ENCODE results near the gene AVP. TPM values are rescaled to one million over a fixed set of nuclear protein-coding genes. Genes with fewer than 3 reads are reported as not detected.

Gene AVP
- total and polyA plus RNA-seq, 2 of the 13 experiments (the other 11 are each of a cell fraction or from before 2014, with no cell fraction given): 0.12 TPM; not detected in 1

DNA sequence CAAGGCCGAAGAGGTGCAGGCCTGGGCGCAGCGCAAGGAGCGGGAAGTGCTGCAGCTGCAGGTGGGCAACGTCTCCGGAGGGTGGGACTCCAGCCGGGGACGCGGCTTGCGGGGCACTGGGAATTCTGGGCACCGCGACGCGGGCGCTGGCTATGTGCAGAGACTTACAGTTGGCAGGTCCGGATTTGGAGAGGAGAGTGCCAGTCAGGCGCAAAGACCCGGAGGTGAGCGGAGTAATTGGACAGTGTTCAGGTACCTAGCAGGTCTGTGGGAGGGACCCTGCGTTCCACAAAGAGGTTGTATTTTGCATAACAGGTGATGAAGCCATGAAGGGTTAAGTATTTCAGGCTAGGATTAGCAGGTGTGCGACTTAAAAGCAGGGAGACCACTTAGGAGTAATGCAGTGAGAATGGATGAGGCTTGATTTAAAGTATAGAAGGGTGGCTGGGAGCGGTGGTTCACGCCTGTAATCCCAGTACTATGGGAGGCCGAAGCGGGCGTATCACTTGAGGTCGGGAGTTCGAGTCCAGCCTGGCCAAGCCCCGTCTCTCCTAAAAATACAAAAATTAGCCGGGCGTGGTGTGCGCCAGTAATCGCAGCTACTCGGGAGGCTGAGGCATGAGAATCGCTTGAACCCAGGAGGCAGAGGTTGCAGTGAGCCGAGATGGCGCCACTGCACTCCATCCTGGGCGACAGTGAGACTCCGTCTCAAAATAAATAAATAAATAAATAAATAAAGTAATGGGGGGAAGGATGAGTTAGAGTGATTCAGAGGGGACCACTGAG, 37.7 kb downstream of the AVP start (continued):
- TF ChIP-seq, protein P1, sequence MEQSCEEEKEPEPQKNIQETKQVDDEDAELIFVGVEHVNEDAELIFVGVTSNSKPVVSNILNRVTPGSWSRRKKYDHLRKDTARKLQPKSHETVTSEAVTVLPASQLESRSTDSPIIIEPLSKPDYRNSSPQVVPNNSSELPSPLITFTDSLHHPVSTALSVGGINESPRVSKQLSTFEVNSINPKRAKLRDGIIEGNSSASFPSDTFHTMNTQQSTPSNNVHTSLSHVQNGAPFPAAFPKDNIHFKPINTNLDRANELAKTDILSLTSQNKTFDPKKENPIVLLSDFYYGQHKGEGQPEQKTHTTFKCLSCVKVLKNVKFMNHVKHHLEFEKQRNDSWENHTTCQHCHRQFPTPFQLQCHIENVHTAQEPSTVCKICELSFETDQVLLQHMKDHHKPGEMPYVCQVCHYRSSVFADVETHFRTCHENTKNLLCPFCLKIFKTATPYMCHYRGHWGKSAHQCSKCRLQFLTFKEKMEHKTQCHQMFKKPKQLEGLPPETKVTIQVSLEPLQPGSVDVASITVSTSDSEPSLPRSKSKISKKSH (CRISPR knock-in tag; IDR thresholded peaks at IDR 0.05; ENCODE audit: borderline replicate concordance): no peak
- TF ChIP-seq PITX1 (CRISPR knock-in tag; IDR thresholded peaks at IDR 0.05) (no peak), SP4 (CRISPR knock-in tag; IDR thresholded peaks at IDR 0.05) (0 out of 2 replicates have a peak, but pooled peaks have one; percentile 10), ZSCAN29 (CRISPR knock-in tag; conservative IDR thresholded peaks at IDR 0.05) (no peak), REXO4 (CRISPR knock-in tag; IDR thresholded peaks at IDR 0.05; ENCODE audit: borderline replicate concordance) (no peak), NBN (conservative IDR thresholded peaks at IDR 0.05) (no peak), ZBTB7A (CRISPR knock-in tag; IDR thresholded peaks at IDR 0.05) (peak; percentile 25; the same call in 1 of the 2 replicates), RELA (CRISPR knock-in tag; IDR thresholded peaks at IDR 0.05) (no peak), ZNF772 (CRISPR knock-in tag; IDR thresholded peaks at IDR 0.05) (0 out of 2 replicates have a peak, but pooled peaks have one; percentile 12), SRY (CRISPR knock-in tag; IDR thresholded peaks at IDR 0.05) (no peak), NR3C1 (CRISPR knock-in tag; IDR thresholded peaks at IDR 0.05) (0 out of 2 replicates have a peak, but pooled peaks have one; percentile 70), ZNF652 (CRISPR knock-in tag; IDR thresholded peaks at IDR 0.05; ENCODE audit: borderline replicate concordance, low read depth) (peak; percentile 75), ZNF3 (CRISPR knock-in tag; IDR thresholded peaks at IDR 0.05) (no peak), ZNF781 (CRISPR knock-in tag; IDR thresholded peaks at IDR 0.05; ENCODE audit: borderline replicate concordance, not compliant biosample characterization) (no peak), FLYWCH1 (CRISPR knock-in tag; IDR thresholded peaks at IDR 0.05) (0 out of 2 replicates have a peak, but pooled peaks have one; percentile 7), ZNF598 (CRISPR knock-in tag; IDR thresholded peaks at IDR 0.05; ENCODE audit: borderline replicate concordance) (peak; percentile 20; the same call in 1 of the 2 replicates), NFYC (CRISPR knock-in tag; IDR thresholded peaks at IDR 0.05) (0 out of 2 replicates have a peak, but pooled peaks have one; percentile 52), PHF5A (CRISPR knock-in tag; IDR thresholded peaks at IDR 0.05; ENCODE audit: low read depth, unreplicated experiment) (peak; percentile 3), ZBTB21 (CRISPR knock-in tag; IDR thresholded peaks at IDR 0.05) (no peak), ZNF724P (CRISPR knock-in tag; IDR thresholded peaks at IDR 0.05; ENCODE audit: borderline replicate concordance) (no peak), ZNF331 (CRISPR knock-in tag; IDR thresholded peaks at IDR 0.05) (no peak), KDM4B (CRISPR knock-in tag; IDR thresholded peaks at IDR 0.05) (no peak; the same call in 1 of the 2 replicates)
- TF ChIP-seq, protein P2, sequence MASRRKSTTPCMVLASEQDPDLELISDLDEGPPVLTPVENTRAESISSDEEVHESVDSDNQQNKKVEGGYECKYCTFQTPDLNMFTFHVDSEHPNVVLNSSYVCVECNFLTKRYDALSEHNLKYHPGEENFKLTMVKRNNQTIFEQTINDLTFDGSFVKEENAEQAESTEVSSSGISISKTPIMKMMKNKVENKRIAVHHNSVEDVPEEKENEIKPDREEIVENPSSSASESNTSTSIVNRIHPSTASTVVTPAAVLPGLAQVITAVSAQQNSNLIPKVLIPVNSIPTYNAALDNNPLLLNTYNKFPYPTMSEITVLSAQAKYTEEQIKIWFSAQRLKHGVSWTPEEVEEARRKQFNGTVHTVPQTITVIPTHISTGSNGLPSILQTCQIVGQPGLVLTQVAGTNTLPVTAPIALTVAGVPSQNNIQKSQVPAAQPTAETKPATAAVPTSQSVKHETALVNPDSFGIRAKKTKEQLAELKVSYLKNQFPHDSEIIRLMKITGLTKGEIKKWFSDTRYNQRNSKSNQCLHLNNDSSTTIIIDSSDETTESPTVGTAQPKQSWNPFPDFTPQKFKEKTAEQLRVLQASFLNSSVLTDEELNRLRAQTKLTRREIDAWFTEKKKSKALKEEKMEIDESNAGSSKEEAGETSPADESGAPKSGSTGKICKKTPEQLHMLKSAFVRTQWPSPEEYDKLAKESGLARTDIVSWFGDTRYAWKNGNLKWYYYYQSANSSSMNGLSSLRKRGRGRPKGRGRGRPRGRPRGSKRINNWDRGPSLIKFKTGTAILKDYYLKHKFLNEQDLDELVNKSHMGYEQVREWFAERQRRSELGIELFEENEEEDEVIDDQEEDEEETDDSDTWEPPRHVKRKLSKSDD (CRISPR knock-in tag; IDR thresholded peaks at IDR 0.05; ENCODE audit: low read depth): peak; percentile 10; the same call in 1 of the 2 replicates
- TF ChIP-seq, protein P3, sequence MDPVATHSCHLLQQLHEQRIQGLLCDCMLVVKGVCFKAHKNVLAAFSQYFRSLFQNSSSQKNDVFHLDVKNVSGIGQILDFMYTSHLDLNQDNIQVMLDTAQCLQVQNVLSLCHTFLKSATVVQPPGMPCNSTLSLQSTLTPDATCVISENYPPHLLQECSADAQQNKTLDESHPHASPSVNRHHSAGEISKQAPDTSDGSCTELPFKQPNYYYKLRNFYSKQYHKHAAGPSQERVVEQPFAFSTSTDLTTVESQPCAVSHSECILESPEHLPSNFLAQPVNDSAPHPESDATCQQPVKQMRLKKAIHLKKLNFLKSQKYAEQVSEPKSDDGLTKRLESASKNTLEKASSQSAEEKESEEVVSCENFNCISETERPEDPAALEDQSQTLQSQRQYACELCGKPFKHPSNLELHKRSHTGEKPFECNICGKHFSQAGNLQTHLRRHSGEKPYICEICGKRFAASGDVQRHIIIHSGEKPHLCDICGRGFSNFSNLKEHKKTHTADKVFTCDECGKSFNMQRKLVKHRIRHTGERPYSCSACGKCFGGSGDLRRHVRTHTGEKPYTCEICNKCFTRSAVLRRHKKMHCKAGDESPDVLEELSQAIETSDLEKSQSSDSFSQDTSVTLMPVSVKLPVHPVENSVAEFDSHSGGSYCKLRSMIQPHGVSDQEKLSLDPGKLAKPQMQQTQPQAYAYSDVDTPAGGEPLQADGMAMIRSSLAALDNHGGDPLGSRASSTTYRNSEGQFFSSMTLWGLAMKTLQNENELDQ (CRISPR knock-in tag; IDR thresholded peaks at IDR 0.05; ENCODE audit: borderline replicate concordance): no peak

Measured in HepG2 (cell line).